HFFc6 (cell line): ENCODE results near the gene FBN3. TPM values are rescaled to one million over a fixed set of nuclear protein-coding genes. Genes with fewer than 3 reads are reported as not detected.
"Not testable (repeated sequence)": the region's sequence is repeated elsewhere in the genome, so short reads cannot be mapped to it uniquely, and the experiment has no call there.

ENCODE experiments used
- DNase-seq: peaks from one replicate; pipeline ENCODE4 v3.0.0-alpha.2; 2018
- H3K27ac Mint-ChIP-seq: 2 replicates; pipeline ENCODE4 v1.8.0; 2020; ENCODE audit warnings: mild to moderate bottlenecking, mixed read lengths
- H3K27me3 Mint-ChIP-seq: 2 replicates; pipeline ENCODE4 v1.8.0; 2021; ENCODE audit warnings: mild to moderate bottlenecking, moderate library complexity, mixed read lengths; ENCODE audit not compliant: insufficient read depth
- H3K36me3 Mint-ChIP-seq: 2 replicates; pipeline ENCODE4 v1.8.0; 2021; ENCODE audit warnings: low read depth, mixed read lengths
- H3K4me1 Mint-ChIP-seq: 2 replicates; pipeline ENCODE4 v1.8.0; 2020; ENCODE audit warnings: low read depth, mixed read lengths
- H3K4me3 Mint-ChIP-seq: 2 replicates; pipeline ENCODE4 v1.8.0; 2020; ENCODE audit warnings: mild to moderate bottlenecking, moderate library complexity, mixed read lengths
- H3K9me3 Mint-ChIP-seq: 2 replicates; pipeline ENCODE4 v1.8.0; 2020; ENCODE audit warnings: mild to moderate bottlenecking, mixed read lengths
- CTCF ChIP-seq: fragments of 200-600 bp; sonication (generic); IDR thresholded peaks from 2 replicates; pipeline ENCODE4 v1.5.0; 2021; ENCODE audit warnings: antibody characterized with exemption, mild to moderate bottlenecking
- total RNA-seq, 6 experiments: library from RNA; stranded (reverse); fragmentation: NEBNext Ultra II Directional; extraction: Animal tissue kit (Norgen Biotek cat#: 25700); gene quantifications; 2 replicates in 1 of 6; 3 replicates in 5 of 6; pipeline ENCODE4 v1.2.3, GENCODE V29; 2021

Gene FBN3
- total RNA-seq, 6 experiments from 2014 or later: not detected

- peaks cover 35% of the 10 kb centered on the region for H3K27me3 Mint-ChIP-seq
- H3K36me3 Mint-ChIP-seq: no peaks in the 10 kb centered on the region
- H3K4me3 Mint-ChIP-seq: no peak overlapping the region
- no peaks in the 10 kb centered on the region for H3K9me3 Mint-ChIP-seq
- DNase-seq: no peak
- TF ChIP-seq CTCF: no peak
- H3K27ac Mint-ChIP-seq: no peak overlapping the region
- no peaks in the 10 kb centered on the region for H3K4me1 Mint-ChIP-seq
These were observed 112.8 kb downstream of the FBN3 start for GRCh38 chr19:8036434-8037099.

GRCh38 chr19:8034178-8034525, 115.2 kb downstream of the FBN3 start:
- no peak for DNase-seq
- H3K4me1 Mint-ChIP-seq: no peaks in the 10 kb centered on the region
- no peaks in the 10 kb centered on the region for H3K36me3 Mint-ChIP-seq
- TF ChIP-seq CTCF: no peak
- H3K27ac Mint-ChIP-seq: no peak overlapping the region
- H3K27me3 Mint-ChIP-seq: peaks cover 34% of the 10 kb centered on the region
- H3K9me3 Mint-ChIP-seq: no peaks in the 10 kb centered on the region
- no peak overlapping the region for H3K4me3 Mint-ChIP-seq

- peaks cover 32% of the 10 kb centered on the region for H3K27me3 Mint-ChIP-seq
- not testable (repeated sequence) for H3K9me3 Mint-ChIP-seq, H3K4me3 Mint-ChIP-seq, DNase-seq, H3K4me1 Mint-ChIP-seq, H3K27ac Mint-ChIP-seq, H3K36me3 Mint-ChIP-seq
These were observed 115.9 kb downstream of the FBN3 start for GRCh38 chr19:8033287-8034177.

- no peak for DNase-seq
- Mint-ChIP-seq H3K9me3 (no peaks in the 10 kb centered on the region), H3K4me1 (no peaks in the 10 kb centered on the region), H3K36me3 (no peaks in the 10 kb centered on the region), H3K4me3 (no peak overlapping the region), H3K27ac (no peak overlapping the region), H3K27me3 (peaks cover 14% of the 10 kb centered on the region)
- no peak for TF ChIP-seq CTCF
These were observed 118.4 kb downstream of the FBN3 start for GRCh38 chr19:8030960-8031359.

- H3K4me1 Mint-ChIP-seq: no peaks in the 10 kb centered on the region
- H3K27ac Mint-ChIP-seq: no peak overlapping the region
- no peaks in the 10 kb centered on the region for H3K9me3 Mint-ChIP-seq
- H3K36me3 Mint-ChIP-seq: no peaks in the 10 kb centered on the region
- peaks cover 8% of the 10 kb centered on the region for H3K27me3 Mint-ChIP-seq
- TF ChIP-seq CTCF: no peak
- no peak for DNase-seq
- H3K4me3 Mint-ChIP-seq: no peak overlapping the region
These were observed 120.4 kb downstream of the FBN3 start for GRCh38 chr19:8028951-8029491.

GRCh38 chr19:8025316-8025715, 124.1 kb downstream of the FBN3 start:
- peaks cover 4% of the 10 kb centered on the region for H3K27me3 Mint-ChIP-seq
- no peak for DNase-seq

GRCh38 chr19:8024256-8024655, 125.1 kb downstream of the FBN3 start:
- not testable (repeated sequence) for H3K36me3 Mint-ChIP-seq, H3K9me3 Mint-ChIP-seq, H3K4me1 Mint-ChIP-seq, H3K27ac Mint-ChIP-seq, H3K27me3 Mint-ChIP-seq, DNase-seq, H3K4me3 Mint-ChIP-seq

More at GRCh38 chr19:8025316-8025715, 124.1 kb downstream of the FBN3 start:
- no peak for TF ChIP-seq CTCF
- Mint-ChIP-seq H3K4me1 (no peaks in the 10 kb centered on the region), H3K27ac (no peak overlapping the region), H3K9me3 (no peaks in the 10 kb centered on the region), H3K36me3 (no peaks in the 10 kb centered on the region), H3K4me3 (no peak overlapping the region)
